Measurements from ENCODE around the gene ADAMTS3.

GRCh38 chr4:72567036-72567435, 2.0 kb downstream of the ADAMTS3 start:
- TF ChIP-seq YY1 (IDR thresholded peaks at IDR 0.05; ENCODE audit: insufficient read depth, insufficient read length) = no peak
- TF ChIP-seq SUZ12 (IDR thresholded peaks at IDR 0.05; ENCODE audit: extremely low read depth, insufficient read depth, insufficient read length) = no peak
- TF ChIP-seq ZNF274 (IDR thresholded peaks at IDR 0.05; ENCODE audit: low read depth, low read length) = no peak
